ENCODE data around the gene OPTN.

- TF ChIP-seq EZH2 (IDR thresholded peaks at IDR 0.05) (no peak), POLR2AphosphoS5 (IDR thresholded peaks at IDR 0.05; ENCODE audit: borderline replicate concordance, low read depth, low read length) (no peak), FOXP2 (optimal IDR thresholded peaks at IDR 0.05; ENCODE audit: control extremely low read depth, extremely low read length, insufficient read depth) (no peak)
Observed at GRCh38 chr10:13180788-13181187, 80.8 kb downstream of the OPTN start.
